ENCODE data around the gene INF2.
A peak's percentile ranks its signal among the peaks of the same experiment; 100 is the strongest.

Gene INF2

DNA sequence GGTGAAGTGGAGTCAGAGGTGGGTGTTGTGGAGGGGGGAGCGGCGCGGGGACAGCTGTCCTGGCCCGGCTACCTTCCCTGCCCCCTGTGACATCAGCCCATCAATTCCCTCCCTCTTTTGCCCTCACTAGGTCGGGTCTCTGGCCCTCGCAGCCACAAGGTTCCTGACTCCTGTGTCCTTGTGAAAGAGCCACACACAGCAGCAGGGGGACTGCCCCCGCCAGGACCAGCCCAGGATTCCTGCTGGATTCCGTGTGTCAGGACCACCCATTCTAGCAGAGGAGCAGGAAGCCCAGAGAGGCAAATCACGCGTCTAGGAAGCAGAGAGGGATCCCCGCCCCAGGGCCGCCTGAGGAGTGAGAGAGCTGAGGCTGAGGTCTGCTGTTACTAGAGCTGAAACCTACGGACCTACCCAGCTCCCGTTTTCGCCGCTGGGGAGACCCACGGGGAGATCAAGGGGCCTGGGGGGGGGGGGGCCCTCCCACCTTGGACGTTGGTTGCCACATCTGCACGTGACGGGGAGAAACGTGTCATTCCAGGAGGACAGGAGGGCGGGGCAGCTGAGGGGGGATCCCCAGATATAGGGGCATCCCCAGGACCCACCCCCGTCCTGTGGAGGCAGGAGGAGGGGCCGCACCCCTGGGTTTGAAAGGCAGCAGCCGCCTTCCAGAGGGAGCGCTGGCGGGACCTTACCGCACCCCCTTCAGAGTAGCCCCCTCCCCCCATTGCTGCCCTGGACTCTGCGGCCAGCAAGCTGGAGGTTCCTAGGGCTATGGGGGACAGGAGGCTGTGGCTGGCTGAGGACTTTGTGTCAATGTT lies 12.5 kb upstream of the INF2 start:
- peak; percentile 23 for DNase-seq

DNA sequence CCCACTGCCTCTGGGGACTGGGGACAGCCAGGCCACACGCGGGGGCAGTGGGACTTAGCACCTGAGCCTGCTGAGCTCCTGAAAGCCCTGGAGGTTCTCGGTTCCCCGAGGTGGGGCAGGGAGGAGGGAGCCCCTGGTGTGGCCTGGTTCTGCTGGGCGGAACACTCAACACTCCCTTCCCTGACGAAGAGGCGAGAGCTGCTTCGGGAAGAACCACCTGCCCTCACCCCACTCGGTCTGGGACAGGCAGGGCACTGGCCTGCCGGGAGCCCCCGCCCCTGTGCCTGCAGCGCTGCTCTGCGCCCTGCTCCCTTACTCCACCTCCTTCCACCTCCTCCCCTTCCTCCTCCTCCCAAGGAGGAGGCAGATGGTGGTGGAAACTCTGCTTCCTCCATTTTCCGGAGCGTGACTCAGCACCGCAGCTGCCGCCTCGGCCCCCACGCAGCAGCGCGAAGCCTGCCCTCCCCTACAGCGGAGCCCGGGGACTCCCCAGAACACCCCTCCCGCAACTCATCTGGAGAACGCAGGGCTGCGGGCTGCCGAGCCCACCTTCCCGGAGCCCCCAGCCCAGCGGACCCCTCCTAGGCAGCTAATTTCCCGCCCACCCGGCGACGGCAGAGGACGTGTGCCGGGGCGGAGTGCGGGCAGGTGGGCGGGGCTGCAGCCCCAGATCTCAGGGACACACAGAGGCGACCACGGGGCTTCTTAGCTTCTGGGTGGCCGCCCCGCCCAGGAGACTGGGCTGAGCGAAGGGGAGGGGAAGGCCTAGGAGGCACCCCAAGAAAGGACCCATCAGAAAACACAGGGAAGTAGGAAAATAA lies 11.7 kb upstream of the INF2 start:
- peak; percentile 80 for DNase-seq

DNA sequence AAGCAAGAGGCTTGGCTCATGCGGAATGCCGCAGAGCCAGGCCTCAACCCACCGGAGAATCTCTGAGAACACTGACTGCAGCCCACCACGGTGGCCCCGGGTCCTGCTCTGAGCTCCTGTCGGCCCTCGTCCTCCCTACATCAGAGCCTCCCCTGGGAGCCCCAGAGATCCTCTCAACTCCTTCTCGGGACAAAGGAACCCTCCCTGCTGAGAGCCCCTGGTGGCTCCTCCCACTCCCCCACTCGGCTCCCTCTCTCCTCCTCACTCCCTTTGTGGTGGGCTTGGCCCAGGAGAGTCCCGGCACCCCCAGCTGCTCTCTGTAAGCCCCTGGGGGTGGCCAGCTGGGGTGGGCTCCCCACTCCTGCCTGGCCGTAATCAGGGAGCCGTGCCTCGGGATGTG lies 11.1 kb upstream of the INF2 start:
- DNase-seq: peak; percentile 64

- no peak for DNase-seq
These were observed 10.3 kb upstream of the INF2 start for GRCh38 chr14:104678901-104679705.

- peak; percentile 71 for DNase-seq
These were observed 9.2 kb upstream of the INF2 start for GRCh38 chr14:104680056-104680805.

DNA sequence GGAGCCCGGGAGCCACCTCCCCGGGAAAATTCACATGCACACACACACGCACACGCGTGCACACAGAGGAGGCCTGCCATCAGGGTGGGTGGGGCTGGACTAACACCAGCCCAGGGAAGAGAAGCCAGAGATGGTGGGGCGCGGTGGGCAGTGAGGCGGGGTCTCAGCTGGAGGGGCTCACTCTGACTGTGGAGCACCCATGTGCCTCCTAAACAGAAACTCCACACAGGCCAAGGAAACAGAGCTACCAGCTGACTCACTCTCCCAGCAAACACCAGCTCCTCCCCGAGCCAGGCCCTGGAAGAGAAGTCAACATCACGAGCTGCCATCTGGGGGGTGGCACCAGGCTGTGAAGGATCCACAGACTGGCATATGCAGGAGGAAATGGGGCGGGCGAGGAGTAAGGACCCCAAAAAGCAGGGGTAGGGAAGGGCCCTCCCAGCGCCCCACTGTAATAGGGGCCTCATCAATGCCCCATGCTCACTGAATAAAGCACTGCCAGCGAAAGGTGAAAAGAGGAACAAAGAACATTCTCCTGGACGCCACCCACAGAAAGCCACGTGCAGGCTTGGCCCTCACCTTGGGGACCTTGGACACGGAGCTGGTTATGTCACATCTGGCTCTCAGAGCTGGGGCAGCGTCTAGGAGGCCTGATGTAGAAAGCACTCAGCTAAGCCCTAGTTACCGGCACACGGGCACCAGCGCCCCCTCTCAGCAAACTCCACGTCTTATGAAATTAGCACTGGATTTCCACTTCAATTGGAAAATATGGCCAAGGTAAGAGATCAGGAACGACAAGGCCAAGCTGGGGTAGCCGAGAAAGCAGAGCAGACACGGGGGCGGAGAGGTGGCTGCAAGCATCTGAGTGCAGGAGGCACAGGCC lies 8.4 kb upstream of the INF2 start:
- DNase-seq: peak; percentile 77

- DNase-seq: peak; percentile 83
These were observed 7.7 kb upstream of the INF2 start for GRCh38 chr14:104681689-104682074.

DNA sequence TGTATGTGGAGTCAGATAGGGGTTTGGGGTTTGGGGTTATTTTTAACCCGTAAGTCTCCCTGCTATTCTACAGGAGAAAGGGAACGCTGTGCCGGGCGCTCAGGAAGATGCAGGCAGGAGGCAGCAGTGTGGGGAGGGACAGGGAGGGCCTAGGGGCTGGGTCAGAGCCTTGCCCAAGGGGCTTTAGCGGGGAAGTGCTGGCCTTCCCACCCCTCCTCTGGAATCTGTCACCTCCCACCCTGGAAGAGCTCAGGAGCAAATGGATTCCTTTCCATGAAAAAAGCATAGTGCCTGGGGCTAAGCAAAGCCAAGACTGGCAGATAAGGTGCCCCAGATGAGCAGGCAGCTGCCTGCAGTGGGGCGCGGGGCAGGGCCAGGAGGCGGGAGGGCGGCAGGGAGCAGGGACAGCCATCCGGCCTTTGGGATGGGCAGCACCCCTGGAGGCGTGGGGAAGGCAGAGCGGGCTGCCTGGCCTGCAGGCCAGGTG lies 7.3 kb upstream of the INF2 start:
- peak; percentile 44 for DNase-seq

DNA sequence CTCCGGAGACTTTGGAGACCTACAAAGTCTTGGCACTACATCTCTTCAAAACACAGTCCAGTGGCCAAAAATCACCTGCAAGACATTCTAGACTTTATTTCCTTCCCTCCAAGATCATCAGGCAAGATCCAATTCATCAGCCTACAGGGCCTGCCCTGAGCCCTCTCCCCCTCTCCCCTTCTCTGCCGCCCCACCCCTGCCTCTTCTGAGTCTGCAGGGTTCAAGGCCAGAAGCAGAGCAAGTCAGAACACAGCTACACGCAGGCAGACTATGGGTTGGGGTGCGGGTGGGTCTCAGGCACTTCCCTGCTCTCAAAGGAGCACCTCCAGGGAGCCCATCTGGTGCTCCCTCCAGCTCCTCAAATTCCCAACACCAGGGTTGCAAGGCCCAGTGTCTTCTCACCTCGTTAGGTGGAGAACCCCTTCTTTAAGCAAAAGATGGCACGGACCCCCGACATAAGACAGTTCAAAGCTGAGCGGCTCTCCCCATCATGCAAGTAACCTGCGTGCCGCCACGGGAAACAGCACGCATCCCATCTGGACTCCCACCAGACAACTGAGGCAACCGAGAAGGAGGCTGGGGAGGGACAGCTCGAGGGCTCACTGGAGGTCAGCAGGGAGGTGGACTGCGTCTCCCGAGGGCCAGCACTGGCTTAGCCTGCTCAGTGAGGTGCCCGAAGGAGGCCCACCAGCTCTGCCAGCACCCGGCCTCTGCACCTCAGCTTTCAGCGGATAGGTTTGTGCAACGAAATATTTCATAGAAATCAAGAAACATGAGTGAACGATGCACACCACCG lies 5.6 kb upstream of the INF2 start:
- no peak for DNase-seq

DNA sequence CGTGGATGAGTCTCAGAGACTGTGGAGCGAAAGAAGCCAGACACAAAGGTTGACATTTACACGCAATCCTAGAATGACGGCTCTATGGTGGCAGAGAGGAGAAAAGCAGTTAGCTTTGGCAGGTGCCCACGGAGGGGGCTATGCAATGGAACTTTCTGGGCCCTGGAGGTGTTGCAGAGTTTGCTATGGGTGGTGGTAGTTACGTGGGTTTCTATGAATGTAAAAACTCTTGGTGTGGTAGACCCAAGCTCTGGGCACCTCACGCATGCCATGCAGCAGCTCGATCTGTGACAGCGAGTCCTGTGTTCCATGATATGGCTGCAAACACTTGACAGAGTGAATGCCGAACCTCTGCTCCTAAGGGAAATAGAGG lies 5.0 kb upstream of the INF2 start:
- DNase-seq: no peak

DNA sequence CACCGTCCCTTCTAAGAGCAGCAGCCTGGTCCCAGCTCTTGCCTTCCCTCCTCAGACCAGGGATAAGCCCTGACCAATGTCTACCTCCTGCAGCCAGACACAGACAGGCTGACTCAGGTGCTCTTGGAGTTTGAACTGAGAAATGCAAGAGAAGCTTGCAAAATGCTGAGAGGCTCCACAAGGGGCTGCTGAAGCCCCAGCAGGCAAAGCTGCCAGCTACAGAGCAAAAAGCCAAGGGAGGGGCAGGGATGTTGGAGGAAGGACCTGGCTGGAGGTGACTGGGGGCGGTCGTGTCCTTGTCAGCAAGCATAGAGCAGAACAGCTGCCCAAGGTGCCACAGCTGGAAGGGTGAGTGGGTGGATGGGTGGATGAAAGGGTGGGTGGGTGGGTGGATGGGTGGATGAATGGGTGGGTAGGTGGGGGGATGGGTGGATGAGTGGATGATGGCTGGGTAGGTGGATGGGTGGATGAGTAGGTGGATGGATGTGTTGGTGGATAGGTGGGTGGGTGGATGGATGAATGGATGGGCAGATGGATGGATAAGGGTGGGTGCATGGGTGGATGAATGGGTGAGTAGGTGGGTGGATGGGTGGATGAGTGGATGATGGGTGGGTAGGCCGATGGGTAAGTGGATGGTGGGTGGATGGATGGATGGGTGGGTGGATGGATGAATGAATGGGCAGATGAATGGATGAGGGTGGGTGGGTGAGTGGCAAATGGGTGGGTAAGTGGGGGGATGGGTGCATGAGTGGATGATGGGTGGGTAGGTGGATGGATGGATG lies 4.0 kb upstream of the INF2 start:
- no peak for DNase-seq

DNA sequence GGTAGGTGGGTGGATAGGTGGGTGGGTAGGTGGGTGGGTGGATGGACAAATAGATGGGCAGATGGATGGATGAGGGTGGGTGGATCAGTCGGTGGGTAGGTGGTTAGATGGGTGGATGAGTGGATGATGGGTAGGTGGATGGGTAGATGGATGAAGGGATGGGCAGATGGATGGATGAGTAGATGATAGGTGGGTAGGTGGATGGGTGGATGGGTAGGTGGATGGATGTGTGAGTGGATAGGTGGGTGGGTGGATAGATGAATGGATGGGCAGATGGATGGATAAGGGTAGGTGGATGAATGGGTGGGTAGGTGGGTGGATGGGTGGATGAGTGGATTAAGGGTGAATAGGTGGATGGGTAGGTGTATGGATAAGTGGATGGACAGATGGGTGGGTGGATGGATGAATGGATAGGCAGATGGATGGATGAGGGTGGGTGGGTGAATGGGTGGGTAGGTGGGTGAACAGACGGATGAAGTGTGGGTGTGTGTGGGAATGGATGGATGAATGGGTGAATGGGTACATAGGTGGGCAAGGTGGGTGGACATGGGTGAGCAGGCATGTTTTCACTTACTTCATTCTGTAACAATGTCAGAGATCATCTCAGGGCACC lies 3.3 kb upstream of the INF2 start:
- no peak for DNase-seq

DNA sequence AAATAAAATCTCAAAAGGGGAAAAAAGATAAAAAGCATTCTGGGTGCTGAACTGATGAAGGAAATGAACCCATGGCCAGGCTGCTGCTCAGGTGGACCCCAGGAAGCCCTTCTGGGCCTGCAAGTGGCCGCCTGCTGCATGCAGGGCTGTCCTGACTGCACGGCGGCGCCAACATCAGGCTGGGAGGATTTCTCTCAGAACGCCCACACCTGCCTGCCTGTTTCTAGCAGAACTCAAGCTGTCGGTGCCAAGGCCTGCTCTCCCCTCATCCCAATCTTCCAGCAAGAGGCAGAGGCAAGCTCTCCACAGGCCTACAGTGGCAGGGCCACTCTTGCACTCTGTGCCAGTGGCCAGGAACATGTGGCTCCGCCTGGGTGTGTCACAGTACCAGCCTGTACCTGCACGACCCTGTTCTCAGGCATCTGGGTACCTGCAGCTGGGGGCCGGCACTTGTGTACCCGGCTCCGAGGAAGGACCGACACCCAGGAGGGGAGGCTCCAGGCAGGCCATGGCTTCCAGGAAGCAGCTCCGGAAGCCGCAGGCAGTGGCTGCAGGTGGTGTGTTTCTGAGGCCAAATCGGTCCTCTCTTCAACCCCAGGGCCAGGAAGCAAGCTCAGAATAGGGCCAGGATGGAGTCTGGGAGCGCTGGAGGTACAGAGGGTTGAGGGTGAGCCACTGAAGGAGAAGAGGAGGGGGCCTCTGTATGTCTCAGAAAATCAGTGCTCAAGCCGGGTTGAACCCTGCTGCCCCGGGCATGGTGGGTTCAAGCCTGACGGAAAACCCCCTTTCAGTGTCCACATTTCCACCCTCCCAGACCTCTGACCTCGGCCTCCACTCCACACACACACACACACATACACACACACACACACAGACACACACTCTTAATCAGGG lies 2.5 kb upstream of the INF2 start:
- no peak for DNase-seq

GRCh38 chr14:104687601-104688504 lies 1.6 kb upstream of the INF2 start:
- DNase-seq: no peak

DNA sequence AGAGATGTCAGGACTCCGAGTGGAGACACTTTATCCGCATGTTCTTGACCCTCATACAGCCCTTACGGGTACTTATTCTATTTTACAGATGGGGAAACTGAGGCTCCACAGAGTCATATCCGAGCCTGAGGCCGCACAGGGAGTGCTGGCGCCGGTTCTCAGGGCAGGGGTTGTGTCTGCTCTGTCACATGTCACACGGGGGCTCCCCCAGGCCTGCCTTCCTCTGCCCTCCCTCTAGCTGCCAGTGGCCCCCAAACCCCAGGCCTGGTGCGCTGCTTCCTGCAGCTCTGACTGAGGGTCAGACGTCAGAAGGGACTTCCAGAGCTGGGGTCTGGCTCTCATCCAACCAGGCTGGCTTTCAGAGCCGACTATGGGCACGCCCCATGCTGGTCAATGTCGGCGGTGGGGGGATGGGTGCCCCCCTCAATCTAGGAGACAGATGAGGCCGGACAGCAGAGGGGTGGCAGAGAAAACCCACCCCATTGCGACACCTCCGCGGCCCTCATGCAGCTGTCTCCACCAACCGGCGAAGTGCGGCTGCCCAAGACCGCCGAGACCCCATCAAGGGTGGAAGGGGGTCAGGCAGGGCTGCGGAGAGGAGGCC lies 811 bp upstream of the INF2 start:
- no peak for DNase-seq

Measured in fibroblast of skin of scalp (primary cell).